Hepatic stellate cell (primary cell): Measurements from ENCODE around the gene P4HB.

Experiments
- DNase-seq: peaks from one replicate; pipeline ENCODE4 v3.0.0; 2011; ENCODE audit warnings: low spot score

The P4HB gene

GRCh38 chr17:81831563-81831956 lies 28.8 kb downstream of the P4HB start:
- no peak for DNase-seq

GRCh38 chr17:81829858-81830257 lies 30.5 kb downstream of the P4HB start:
- no peak for DNase-seq

- DNase-seq, result no peak
These were observed 31.7 kb downstream of the P4HB start for GRCh38 chr17:81828656-81829055.

GRCh38 chr17:81825841-81826466 lies 34.4 kb downstream of the P4HB start:
- no peak for DNase-seq

- DNase-seq, result no peak
These were observed 35.7 kb downstream of the P4HB start for GRCh38 chr17:81824595-81824994.

- DNase-seq, result no peak
These were observed 36.4 kb downstream of the P4HB start for GRCh38 chr17:81823820-81824550.

GRCh38 chr17:81822996-81823819 lies 37.1 kb downstream of the P4HB start:
- DNase-seq, result no peak

GRCh38 chr17:81822312-81822637 lies 38.1 kb downstream of the P4HB start:
- DNase-seq, result no peak

GRCh38 chr17:81821603-81822311 lies 38.6 kb downstream of the P4HB start:
- DNase-seq, result peak; percentile 86

- no peak for DNase-seq
These were observed 39.2 kb downstream of the P4HB start for GRCh38 chr17:81821147-81821546.

GRCh38 chr17:81819708-81820107 lies 40.6 kb downstream of the P4HB start:
- no peak for DNase-seq

GRCh38 chr17:81817758-81818147 lies 42.6 kb downstream of the P4HB start:
- DNase-seq, result no peak

- no peak for DNase-seq
These were observed 44.7 kb downstream of the P4HB start for GRCh38 chr17:81815646-81815986.

GRCh38 chr17:81814748-81815645 lies 45.3 kb downstream of the P4HB start:
- DNase-seq, result no peak

GRCh38 chr17:81813861-81814683 lies 46.3 kb downstream of the P4HB start:
- no peak for DNase-seq

- no peak for DNase-seq
These were observed 47.0 kb downstream of the P4HB start for GRCh38 chr17:81813371-81813684.

- no peak for DNase-seq
These were observed 47.6 kb downstream of the P4HB start for GRCh38 chr17:81812571-81813370.

- no peak for DNase-seq
These were observed 48.4 kb downstream of the P4HB start for GRCh38 chr17:81811705-81812570.
